ENCODE measurements around the gene JAKMIP2. TPM values are rescaled to one million over a fixed set of nuclear protein-coding genes. Genes with fewer than 3 reads are reported as not detected.

The JAKMIP2 gene
- total RNA-seq, 1 experiment from 2014 or later: not detected

GRCh38 chr5:147628058-147628895 is 154.3 kb downstream of the JAKMIP2 start:
- no peaks in the 10 kb centered on the region for H3K79me2 ChIP-seq (ENCODE audit: low read depth)
- H3K4me1 ChIP-seq (replicated peaks; ENCODE audit: insufficient read depth): no peaks in the 10 kb centered on the region
- POLR2A ChIA-PET (ENCODE audit: unreplicated experiment): no interaction called here

GRCh38 chr5:147626464-147626863 is 156.1 kb downstream of the JAKMIP2 start:
- Histone ChIP-seq H3K36me3 (ENCODE audit: low read depth) (no peaks in the 10 kb centered on the region), H3K4me3 (no peak overlapping the region), H3K9me3 (ENCODE audit: insufficient read depth, low read depth) (no peaks in the 10 kb centered on the region), H3K27ac (no peak overlapping the region), H3F3A (ENCODE audit: insufficient read depth, low read depth) (no peaks in the 10 kb centered on the region), H3K27me3 (ENCODE audit: insufficient read depth, low read depth) (0 out of 2 replicates have a peak, but pooled peaks cover 5% of the 10 kb centered on the region), H4K20me1 (ENCODE audit: insufficient read depth) (no peaks in the 10 kb centered on the region), H3K9me2 (ENCODE audit: insufficient read depth) (no peaks in the 10 kb centered on the region), H3K4me1 (replicated peaks; ENCODE audit: insufficient read depth) (no peaks in the 10 kb centered on the region), H3K79me2 (ENCODE audit: low read depth) (no peaks in the 10 kb centered on the region), H2AFZ (no peak overlapping the region), H3K4me2 (no peak overlapping the region)
- no peak for DNase-seq
- no peak for TF ChIP-seq EZH2 (IDR thresholded peaks at IDR 0.05; ENCODE audit: low read depth)
- no peak for TF ChIP-seq CTCF (conservative IDR thresholded peaks at IDR 0.05)
- ChIA-PET CTCF (no interaction called here), POLR2A (ENCODE audit: unreplicated experiment) (no interaction called here)
- intact Hi-C loops (cut with micrococcal nuclease; ENCODE audit: unreplicated experiment): no loop called here
- BruUV-seq (replicated peaks): no TSS peak

More at GRCh38 chr5:147628058-147628895, 154.3 kb downstream of the JAKMIP2 start:
- no peak overlapping the region for H2AFZ ChIP-seq
- no peak overlapping the region for H3K4me2 ChIP-seq
- H3K27ac ChIP-seq: no peak overlapping the region
- intact Hi-C loops (cut with micrococcal nuclease; ENCODE audit: unreplicated experiment): loop anchor here (1.0 to 2.0 kb wide), 2 partner anchors 194 to 307 kb away; no protein-coding TSS in a partner anchor
- TF ChIP-seq CTCF (conservative IDR thresholded peaks at IDR 0.05) (peak; percentile 80), EZH2 (IDR thresholded peaks at IDR 0.05; ENCODE audit: low read depth) (no peak)
- H3K36me3 ChIP-seq (ENCODE audit: low read depth): no peaks in the 10 kb centered on the region
- H3K9me2 ChIP-seq (ENCODE audit: insufficient read depth): no peaks in the 10 kb centered on the region
- no peaks in the 10 kb centered on the region for H4K20me1 ChIP-seq (ENCODE audit: insufficient read depth)
- peak in 1 of 2 experiments; percentile 38 for DNase-seq
- H3K27me3 ChIP-seq (ENCODE audit: insufficient read depth, low read depth): 0 out of 2 replicates have a peak, but pooled peaks cover 5% of the 10 kb centered on the region
- no peak overlapping the region for H3K4me3 ChIP-seq
- no peaks in the 10 kb centered on the region for H3K9me3 ChIP-seq (ENCODE audit: insufficient read depth, low read depth)
- CTCF ChIA-PET: interaction anchor here (0.7 to 1.0 kb wide), 3 partner anchors 194 to 1438 kb away, joined by 3 to 6 read pairs (median 3); no protein-coding TSS in a partner anchor
- BruUV-seq (replicated peaks): no TSS peak
- H3F3A ChIP-seq (ENCODE audit: insufficient read depth, low read depth): no peaks in the 10 kb centered on the region

GRCh38 chr5:147621016-147621415 is 161.5 kb downstream of the JAKMIP2 start:
- Histone ChIP-seq H3K9me3 (ENCODE audit: insufficient read depth, low read depth) (no peaks in the 10 kb centered on the region), H3K36me3 (ENCODE audit: low read depth) (no peaks in the 10 kb centered on the region), H3K4me3 (no peak overlapping the region), H3F3A (ENCODE audit: insufficient read depth, low read depth) (no peaks in the 10 kb centered on the region), H4K20me1 (ENCODE audit: insufficient read depth) (no peaks in the 10 kb centered on the region), H3K27ac (no peak overlapping the region), H3K4me1 (replicated peaks; ENCODE audit: insufficient read depth) (no peaks in the 10 kb centered on the region), H2AFZ (no peak overlapping the region), H3K27me3 (ENCODE audit: insufficient read depth, low read depth) (peaks cover 14% of the 10 kb centered on the region; the same call in 1 of the 2 replicates), H3K79me2 (ENCODE audit: low read depth) (no peaks in the 10 kb centered on the region), H3K9me2 (ENCODE audit: insufficient read depth) (no peaks in the 10 kb centered on the region), H3K4me2 (no peak overlapping the region)
- ChIA-PET POLR2A (ENCODE audit: unreplicated experiment) (no interaction called here), CTCF (no interaction called here)
- no TSS peak for BruUV-seq (replicated peaks)
- peak in 1 of 2 experiments; percentile 22 for DNase-seq
- intact Hi-C loops (cut with micrococcal nuclease; ENCODE audit: unreplicated experiment): no loop called here
- no peak for TF ChIP-seq CTCF (conservative IDR thresholded peaks at IDR 0.05)
- TF ChIP-seq EZH2 (IDR thresholded peaks at IDR 0.05; ENCODE audit: low read depth): no peak
